ENCODE data around the gene C1orf35. TPM values are rescaled to one million over a fixed set of nuclear protein-coding genes. Genes with fewer than 3 reads are reported as not detected.

C1orf35 gene
- polyA plus RNA-seq, 1 experiment = 6.2 TPM

DNA sequence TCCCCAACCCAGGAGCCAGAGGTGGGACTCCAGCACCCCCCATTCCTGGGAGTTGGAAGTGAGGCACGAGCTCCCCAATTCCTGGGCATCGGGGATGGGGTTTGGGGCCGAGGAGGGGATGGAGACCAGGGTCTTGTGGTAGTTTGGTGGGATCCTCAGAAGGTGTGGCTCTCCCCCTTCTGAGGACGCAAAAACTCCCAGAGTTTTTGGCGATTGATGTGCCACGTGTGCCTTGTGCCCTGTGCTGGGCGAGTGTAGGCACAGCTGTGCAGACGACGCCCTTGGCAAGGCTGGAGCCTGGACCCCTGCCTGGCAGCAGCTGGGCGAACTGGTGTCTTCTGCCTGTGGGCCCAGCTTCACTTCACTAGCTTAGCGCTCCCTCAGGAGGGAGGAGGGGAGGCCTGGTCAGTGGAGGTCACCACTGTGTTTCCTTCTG is 39.6 kb upstream of the C1orf35 start:
- TF ChIP-seq, protein P1, sequence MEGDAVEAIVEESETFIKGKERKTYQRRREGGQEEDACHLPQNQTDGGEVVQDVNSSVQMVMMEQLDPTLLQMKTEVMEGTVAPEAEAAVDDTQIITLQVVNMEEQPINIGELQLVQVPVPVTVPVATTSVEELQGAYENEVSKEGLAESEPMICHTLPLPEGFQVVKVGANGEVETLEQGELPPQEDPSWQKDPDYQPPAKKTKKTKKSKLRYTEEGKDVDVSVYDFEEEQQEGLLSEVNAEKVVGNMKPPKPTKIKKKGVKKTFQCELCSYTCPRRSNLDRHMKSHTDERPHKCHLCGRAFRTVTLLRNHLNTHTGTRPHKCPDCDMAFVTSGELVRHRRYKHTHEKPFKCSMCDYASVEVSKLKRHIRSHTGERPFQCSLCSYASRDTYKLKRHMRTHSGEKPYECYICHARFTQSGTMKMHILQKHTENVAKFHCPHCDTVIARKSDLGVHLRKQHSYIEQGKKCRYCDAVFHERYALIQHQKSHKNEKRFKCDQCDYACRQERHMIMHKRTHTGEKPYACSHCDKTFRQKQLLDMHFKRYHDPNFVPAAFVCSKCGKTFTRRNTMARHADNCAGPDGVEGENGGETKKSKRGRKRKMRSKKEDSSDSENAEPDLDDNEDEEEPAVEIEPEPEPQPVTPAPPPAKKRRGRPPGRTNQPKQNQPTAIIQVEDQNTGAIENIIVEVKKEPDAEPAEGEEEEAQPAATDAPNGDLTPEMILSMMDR (IDR thresholded peaks at IDR 0.05; ENCODE audit: insufficient read depth, low read depth, low read length) = no peak
- POLR2A ChIA-PET = interaction anchor here (0.5 to 0.6 kb wide), 2 partner anchors 17 to 23 kb away, joined by 3 to 14 read pairs; partner anchors contain the start of gene IBA57
- CTCF ChIA-PET = interaction anchor here (1.1 to 2.3 kb wide), 2 partner anchors 12 to 23 kb away, joined by 8 to 10 read pairs; partner anchors contain the start of gene IBA57
- H3K36me3 ChIP-seq (ENCODE audit: control insufficient read depth, insufficient read depth, low read length) = peaks cover 21% of the 10 kb centered on the region
- H3K27me3 ChIP-seq (ENCODE audit: control insufficient read depth, insufficient read depth, low read length) = no peaks in the 10 kb centered on the region
- H3K4me3 ChIP-seq (ENCODE audit: low read depth, low read length) = no peak overlapping the region
- no peak for DNase-seq (ENCODE audit: low read depth)

GRCh38 chr1:228142155-228142691 is 39.1 kb upstream of the C1orf35 start:
- DNase-seq (ENCODE audit: low read depth) = no peak
- peaks cover 18% of the 10 kb centered on the region for H3K36me3 ChIP-seq (ENCODE audit: control insufficient read depth, insufficient read depth, low read length)
- no peaks in the 10 kb centered on the region for H3K27me3 ChIP-seq (ENCODE audit: control insufficient read depth, insufficient read depth, low read length)
- peak overlapping the region; percentile 9 for H3K4me3 ChIP-seq (ENCODE audit: low read depth, low read length)
- TF ChIP-seq, protein P1 (IDR thresholded peaks at IDR 0.05; ENCODE audit: insufficient read depth, low read depth, low read length) = no peak
- ChIA-PET CTCF (interaction anchor here (1.0 to 2.3 kb wide), 3 partner anchors 11 to 24 kb away, joined by 3 to 10 read pairs (median 8); partner anchors contain the start of gene IBA57), POLR2A (interaction anchor here (0.6 to 0.7 kb wide), 2 partner anchors 18 to 24 kb away, joined by 3 read pairs; no protein-coding TSS in a partner anchor)

DNA sequence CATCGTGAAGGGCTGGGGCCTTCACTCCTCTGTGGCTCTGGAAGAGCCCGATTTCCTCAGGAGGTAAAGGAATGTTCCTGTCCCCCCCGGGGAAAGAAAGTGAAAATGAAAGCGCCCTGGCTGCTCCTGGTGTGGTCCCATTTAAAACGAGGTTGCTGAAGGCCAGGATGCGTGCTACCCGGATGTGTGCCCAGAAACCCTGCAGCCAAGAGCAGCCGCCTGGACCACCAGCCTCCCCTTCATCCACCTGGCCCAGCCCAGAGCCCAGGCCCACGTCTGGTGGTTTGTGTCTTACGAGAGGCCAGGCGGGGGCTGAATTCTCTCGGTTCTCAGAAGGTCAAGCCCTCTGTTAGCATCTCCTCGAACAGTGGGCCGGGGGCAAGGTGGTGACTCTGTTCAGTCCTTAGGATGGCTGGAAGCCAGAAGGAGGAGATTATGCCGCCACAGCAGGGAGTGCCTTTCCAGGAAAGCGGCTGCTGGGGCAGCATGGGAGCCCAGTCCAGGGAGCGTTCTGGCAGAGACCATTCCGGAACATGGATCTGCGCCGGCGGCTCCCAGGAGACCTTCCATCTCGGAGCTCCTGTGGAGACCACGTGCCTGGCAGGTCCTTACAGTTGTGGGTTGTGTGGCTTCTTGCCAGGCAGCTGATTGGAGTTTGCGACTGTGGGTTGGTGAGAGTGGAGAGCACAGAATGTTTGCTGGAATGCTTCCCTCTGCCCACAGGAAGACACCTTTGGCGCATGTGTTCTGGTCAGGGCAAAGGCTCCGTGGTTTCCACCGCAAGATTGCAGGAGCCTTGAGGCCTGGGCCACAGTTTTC is 38.3 kb upstream of the C1orf35 start:
- Histone ChIP-seq H3K4me3 (ENCODE audit: low read depth, low read length) (peak overlapping the region; percentile 98), H3K27me3 (ENCODE audit: control insufficient read depth, insufficient read depth, low read length) (peaks cover 3% of the 10 kb centered on the region), H3K36me3 (ENCODE audit: control insufficient read depth, insufficient read depth, low read length) (peaks cover 14% of the 10 kb centered on the region)
- POLR2A ChIA-PET = interaction anchor here (0.7 kb wide), 1 partner anchor 25 kb away, joined by 3 read pairs; no protein-coding TSS in a partner anchor
- DNase-seq (ENCODE audit: low read depth) = no peak
- CTCF ChIA-PET = interaction anchor here (1.0 kb wide), 1 partner anchor 24 kb away, joined by 3 read pairs; no protein-coding TSS in a partner anchor
- TF ChIP-seq, protein P1 (IDR thresholded peaks at IDR 0.05; ENCODE audit: insufficient read depth, low read depth, low read length) = no peak

DNA sequence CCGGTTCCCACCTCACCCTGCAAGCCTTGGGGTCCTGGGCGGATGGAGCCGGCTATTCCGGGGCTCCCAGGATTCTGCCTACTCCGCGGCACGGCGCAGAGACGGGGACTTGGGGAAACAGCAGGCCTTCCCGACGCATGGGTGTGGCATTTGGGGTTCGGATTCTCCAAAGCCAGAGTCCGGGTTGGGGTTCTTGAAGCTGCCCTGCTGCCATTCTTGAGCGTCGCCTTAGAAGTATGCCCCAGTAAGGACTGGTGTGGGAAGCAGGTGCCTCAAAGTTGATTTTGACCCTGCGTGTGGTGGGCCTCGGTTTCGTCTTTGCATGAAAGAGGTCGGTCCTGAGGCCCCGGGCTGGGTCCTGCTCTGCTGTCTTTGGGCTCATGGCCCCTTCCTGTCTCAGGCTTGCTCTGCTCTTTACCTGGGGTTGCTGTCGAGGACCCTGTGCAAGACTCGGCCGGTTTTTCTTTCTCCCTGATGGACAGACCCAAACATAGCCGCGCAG is 37.6 kb upstream of the C1orf35 start:
- peaks cover 12% of the 10 kb centered on the region for H3K36me3 ChIP-seq (ENCODE audit: control insufficient read depth, insufficient read depth, low read length)
- CTCF ChIA-PET = interaction anchor here (1.0 kb wide), 2 partner anchors 11 to 25 kb away, joined by 3 to 4 read pairs; partner anchors contain the start of gene IBA57
- peaks cover 3% of the 10 kb centered on the region for H3K27me3 ChIP-seq (ENCODE audit: control insufficient read depth, insufficient read depth, low read length)
- peak overlapping the region; percentile 98 for H3K4me3 ChIP-seq (ENCODE audit: low read depth, low read length)
- POLR2A ChIA-PET = no interaction called here
- TF ChIP-seq, protein P1 (IDR thresholded peaks at IDR 0.05; ENCODE audit: insufficient read depth, low read depth, low read length) = no peak
- DNase-seq (ENCODE audit: low read depth) = no peak

Data from BJ (cell line).